SK-N-SH treated with all-trans-retinoic acid at 6 μM for 48 hours (cell line): ENCODE data around the gene GPC6.

Experiments
- ATAC-seq: fragments of 200-7000 bp; cut with Tn5 transposase; 3 replicates; pipeline ENCODE4 v1.9.1; 2020; ENCODE audit warnings: mild to moderate bottlenecking, moderate library complexity
- ARNTL ChIP-seq: fragments of 450-650 bp; formaldehyde crosslinking; IDR thresholded peaks from 2 replicates; pipeline ENCODE4 v1.5.0; 2020; ENCODE audit warnings: low read depth, mild to moderate bottlenecking, moderate library complexity, borderline replicate concordance
- BACH2 ChIP-seq: fragments of 250-450 bp; sonication (Bioruptor Pico); IDR thresholded peaks from 2 replicates; pipeline ENCODE4 v1.9.0; 2021; ENCODE audit warnings: mild to moderate bottlenecking, borderline replicate concordance
- ESRRG ChIP-seq: fragments of 250-450 bp; sonication (Bioruptor Pico); IDR thresholded peaks from 2 replicates; pipeline ENCODE4 v1.6.1; 2021; ENCODE audit warnings: mild to moderate bottlenecking
- GLIS3 ChIP-seq: fragments of 250-450 bp; sonication (Bioruptor Pico); IDR thresholded peaks from 2 replicates; pipeline ENCODE4 v1.5.0; 2020; ENCODE audit warnings: mild to moderate bottlenecking, moderate library complexity
- ISL1 ChIP-seq: fragments of 250-450 bp; sonication (Bioruptor Pico); IDR thresholded peaks from 2 replicates; pipeline ENCODE4 v2.1.2; 2022; ENCODE audit warnings: mild to moderate bottlenecking, moderate library complexity
- OSR1 ChIP-seq: fragments of 250-450 bp; sonication (Bioruptor Pico); IDR thresholded peaks from 2 replicates; pipeline ENCODE4 v1.8.0; 2022; ENCODE audit warnings: moderate library complexity, mild to moderate bottlenecking, inconsistent platforms
- RARB ChIP-seq: fragments of 250-450 bp; sonication (Bioruptor Pico); IDR thresholded peaks from 2 replicates; pipeline ENCODE4 v1.8.0; 2021; ENCODE audit warnings: mild to moderate bottlenecking, moderate library complexity
- SNAI2 ChIP-seq: fragments of 250-450 bp; sonication (Bioruptor Pico); IDR thresholded peaks from 2 replicates; pipeline ENCODE4 v1.5.0; 2020; ENCODE audit warnings: mild to moderate bottlenecking, moderate library complexity
- TCF4 ChIP-seq: fragments of 250-450 bp; sonication (Bioruptor Pico); IDR thresholded peaks from 2 replicates; pipeline ENCODE4 v1.8.0; 2021; ENCODE audit warnings: mild to moderate bottlenecking, moderate library complexity, borderline replicate concordance
- TOX ChIP-seq: fragments of 250-450 bp; sonication (Bioruptor Pico); IDR thresholded peaks from 2 replicates; pipeline ENCODE4 v1.8.0; 2021; ENCODE audit warnings: mild to moderate bottlenecking, moderate library complexity, borderline replicate concordance
- ZC3H10 ChIP-seq: fragments of 250-450 bp; sonication (Bioruptor Pico); IDR thresholded peaks from 2 replicates; pipeline ENCODE4 v1.5.1; 2021; ENCODE audit warnings: mild to moderate bottlenecking, moderate library complexity
- ZFP3 ChIP-seq: fragments of 250-450 bp; sonication (Bioruptor Pico); IDR thresholded peaks from 2 replicates; pipeline ENCODE4 v1.5.0; 2020; ENCODE audit warnings: mild to moderate bottlenecking, moderate library complexity
- ZFP30 ChIP-seq: fragments of 450-650 bp; formaldehyde crosslinking; IDR thresholded peaks from 2 replicates; pipeline ENCODE4 v1.5.0; 2022; ENCODE audit warnings: mild to moderate bottlenecking, moderate library complexity
- ZNF565 ChIP-seq: fragments of 450-650 bp; formaldehyde crosslinking; conservative IDR thresholded peaks from 2 replicates; pipeline ENCODE4 v1.5.0; 2020; ENCODE audit warnings: low read depth, mild to moderate bottlenecking, moderate library complexity
- ZNF70 ChIP-seq: fragments of 450-650 bp; formaldehyde crosslinking; IDR thresholded peaks from 2 replicates; pipeline ENCODE4 v1.5.0; 2020; ENCODE audit warnings: mild to moderate bottlenecking, moderate library complexity
- ZNF8 ChIP-seq: fragments of 450-650 bp; formaldehyde crosslinking; IDR thresholded peaks from 2 replicates; pipeline ENCODE4 v1.5.0; 2020; ENCODE audit warnings: mild to moderate bottlenecking, moderate library complexity
- TF ChIP-seq, protein P1 (sequence below): fragments of 250-450 bp; sonication (Bioruptor Pico); IDR thresholded peaks from 2 replicates; pipeline ENCODE4 v1.5.0; 2020; ENCODE audit warnings: mild to moderate bottlenecking, moderate library complexity
- TF ChIP-seq, protein P2 (sequence below): fragments of 250-450 bp; sonication (Bioruptor Pico); IDR thresholded peaks from 2 replicates; pipeline ENCODE4 v1.8.0; 2020; ENCODE audit warnings: mild to moderate bottlenecking, moderate library complexity, borderline replicate concordance
- TF ChIP-seq, protein P3 (sequence below): fragments of 250-450 bp; sonication (Bioruptor Pico); IDR thresholded peaks from 2 replicates; pipeline ENCODE4 v1.8.0; 2021; ENCODE audit warnings: low read depth, mild to moderate bottlenecking, moderate library complexity, borderline replicate concordance
- TF ChIP-seq, protein P4 (sequence below): fragments of 250-450 bp; sonication (Bioruptor Pico); IDR thresholded peaks from 2 replicates; pipeline ENCODE4 v1.5.1; 2021; ENCODE audit warnings: mild to moderate bottlenecking, moderate library complexity

GPC6 gene

DNA sequence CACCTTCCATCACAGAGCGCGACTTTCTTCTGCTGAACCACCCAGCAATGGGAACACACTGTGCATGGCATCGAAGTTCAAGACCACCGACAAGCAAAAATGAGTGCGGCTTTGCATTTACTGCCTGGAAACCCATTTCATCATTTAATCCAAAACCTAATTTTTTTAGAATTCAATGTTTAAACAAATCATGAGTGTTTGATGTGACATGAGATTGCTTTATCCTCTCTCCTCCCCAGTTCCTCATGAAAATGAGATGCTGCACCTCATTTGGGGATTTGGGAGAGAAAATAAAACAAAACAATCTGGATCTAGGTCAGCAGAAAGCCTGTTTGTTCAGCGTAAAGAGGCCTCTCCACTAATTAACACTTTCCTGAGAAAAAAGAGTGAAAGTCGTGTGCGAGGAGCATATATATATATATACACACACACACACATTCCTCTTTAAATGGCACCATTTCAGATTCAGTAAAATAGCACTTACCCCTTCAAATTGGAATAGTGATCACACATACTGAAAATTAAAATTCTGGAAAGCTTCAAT is 1126.6 kb downstream of the GPC6 start:
- ATAC-seq = no peak
- TF ChIP-seq SNAI2 (CRISPR knock-in tag) = no peak
- TF ChIP-seq, protein P1, sequence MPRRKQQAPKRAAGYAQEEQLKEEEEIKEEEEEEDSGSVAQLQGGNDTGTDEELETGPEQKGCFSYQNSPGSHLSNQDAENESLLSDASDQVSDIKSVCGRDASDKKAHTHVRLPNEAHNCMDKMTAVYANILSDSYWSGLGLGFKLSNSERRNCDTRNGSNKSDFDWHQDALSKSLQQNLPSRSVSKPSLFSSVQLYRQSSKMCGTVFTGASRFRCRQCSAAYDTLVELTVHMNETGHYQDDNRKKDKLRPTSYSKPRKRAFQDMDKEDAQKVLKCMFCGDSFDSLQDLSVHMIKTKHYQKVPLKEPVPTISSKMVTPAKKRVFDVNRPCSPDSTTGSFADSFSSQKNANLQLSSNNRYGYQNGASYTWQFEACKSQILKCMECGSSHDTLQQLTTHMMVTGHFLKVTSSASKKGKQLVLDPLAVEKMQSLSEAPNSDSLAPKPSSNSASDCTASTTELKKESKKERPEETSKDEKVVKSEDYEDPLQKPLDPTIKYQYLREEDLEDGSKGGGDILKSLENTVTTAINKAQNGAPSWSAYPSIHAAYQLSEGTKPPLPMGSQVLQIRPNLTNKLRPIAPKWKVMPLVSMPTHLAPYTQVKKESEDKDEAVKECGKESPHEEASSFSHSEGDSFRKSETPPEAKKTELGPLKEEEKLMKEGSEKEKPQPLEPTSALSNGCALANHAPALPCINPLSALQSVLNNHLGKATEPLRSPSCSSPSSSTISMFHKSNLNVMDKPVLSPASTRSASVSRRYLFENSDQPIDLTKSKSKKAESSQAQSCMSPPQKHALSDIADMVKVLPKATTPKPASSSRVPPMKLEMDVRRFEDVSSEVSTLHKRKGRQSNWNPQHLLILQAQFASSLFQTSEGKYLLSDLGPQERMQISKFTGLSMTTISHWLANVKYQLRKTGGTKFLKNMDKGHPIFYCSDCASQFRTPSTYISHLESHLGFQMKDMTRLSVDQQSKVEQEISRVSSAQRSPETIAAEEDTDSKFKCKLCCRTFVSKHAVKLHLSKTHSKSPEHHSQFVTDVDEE = no peak
- TF ChIP-seq, protein P2, sequence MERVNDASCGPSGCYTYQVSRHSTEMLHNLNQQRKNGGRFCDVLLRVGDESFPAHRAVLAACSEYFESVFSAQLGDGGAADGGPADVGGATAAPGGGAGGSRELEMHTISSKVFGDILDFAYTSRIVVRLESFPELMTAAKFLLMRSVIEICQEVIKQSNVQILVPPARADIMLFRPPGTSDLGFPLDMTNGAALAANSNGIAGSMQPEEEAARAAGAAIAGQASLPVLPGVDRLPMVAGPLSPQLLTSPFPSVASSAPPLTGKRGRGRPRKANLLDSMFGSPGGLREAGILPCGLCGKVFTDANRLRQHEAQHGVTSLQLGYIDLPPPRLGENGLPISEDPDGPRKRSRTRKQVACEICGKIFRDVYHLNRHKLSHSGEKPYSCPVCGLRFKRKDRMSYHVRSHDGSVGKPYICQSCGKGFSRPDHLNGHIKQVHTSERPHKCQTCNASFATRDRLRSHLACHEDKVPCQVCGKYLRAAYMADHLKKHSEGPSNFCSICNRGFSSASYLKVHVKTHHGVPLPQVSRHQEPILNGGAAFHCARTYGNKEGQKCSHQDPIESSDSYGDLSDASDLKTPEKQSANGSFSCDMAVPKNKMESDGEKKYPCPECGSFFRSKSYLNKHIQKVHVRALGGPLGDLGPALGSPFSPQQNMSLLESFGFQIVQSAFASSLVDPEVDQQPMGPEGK (CRISPR knock-in tag) = no peak
- TF ChIP-seq ESRRG (CRISPR knock-in tag) = no peak
- TF ChIP-seq ZFP3 (CRISPR knock-in tag) = no peak
- TF ChIP-seq, protein P3, sequence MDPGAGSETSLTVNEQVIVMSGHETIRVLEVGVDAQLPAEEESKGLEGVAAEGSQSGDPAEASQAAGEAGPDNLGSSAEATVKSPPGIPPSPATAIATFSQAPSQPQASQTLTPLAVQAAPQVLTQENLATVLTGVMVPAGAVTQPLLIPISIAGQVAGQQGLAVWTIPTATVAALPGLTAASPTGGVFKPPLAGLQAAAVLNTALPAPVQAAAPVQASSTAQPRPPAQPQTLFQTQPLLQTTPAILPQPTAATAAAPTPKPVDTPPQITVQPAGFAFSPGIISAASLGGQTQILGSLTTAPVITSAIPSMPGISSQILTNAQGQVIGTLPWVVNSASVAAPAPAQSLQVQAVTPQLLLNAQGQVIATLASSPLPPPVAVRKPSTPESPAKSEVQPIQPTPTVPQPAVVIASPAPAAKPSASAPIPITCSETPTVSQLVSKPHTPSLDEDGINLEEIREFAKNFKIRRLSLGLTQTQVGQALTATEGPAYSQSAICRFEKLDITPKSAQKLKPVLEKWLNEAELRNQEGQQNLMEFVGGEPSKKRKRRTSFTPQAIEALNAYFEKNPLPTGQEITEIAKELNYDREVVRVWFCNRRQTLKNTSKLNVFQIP (CRISPR knock-in tag) = no peak
- no peak for TF ChIP-seq TOX
- TF ChIP-seq, protein P4, sequence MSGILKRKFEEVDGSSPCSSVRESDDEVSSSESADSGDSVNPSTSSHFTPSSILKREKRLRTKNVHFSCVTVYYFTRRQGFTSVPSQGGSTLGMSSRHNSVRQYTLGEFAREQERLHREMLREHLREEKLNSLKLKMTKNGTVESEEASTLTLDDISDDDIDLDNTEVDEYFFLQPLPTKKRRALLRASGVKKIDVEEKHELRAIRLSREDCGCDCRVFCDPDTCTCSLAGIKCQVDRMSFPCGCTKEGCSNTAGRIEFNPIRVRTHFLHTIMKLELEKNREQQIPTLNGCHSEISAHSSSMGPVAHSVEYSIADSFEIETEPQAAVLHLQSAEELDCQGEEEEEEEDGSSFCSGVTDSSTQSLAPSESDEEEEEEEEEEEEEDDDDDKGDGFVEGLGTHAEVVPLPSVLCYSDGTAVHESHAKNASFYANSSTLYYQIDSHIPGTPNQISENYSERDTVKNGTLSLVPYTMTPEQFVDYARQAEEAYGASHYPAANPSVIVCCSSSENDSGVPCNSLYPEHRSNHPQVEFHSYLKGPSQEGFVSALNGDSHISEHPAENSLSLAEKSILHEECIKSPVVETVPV = no peak

DNA sequence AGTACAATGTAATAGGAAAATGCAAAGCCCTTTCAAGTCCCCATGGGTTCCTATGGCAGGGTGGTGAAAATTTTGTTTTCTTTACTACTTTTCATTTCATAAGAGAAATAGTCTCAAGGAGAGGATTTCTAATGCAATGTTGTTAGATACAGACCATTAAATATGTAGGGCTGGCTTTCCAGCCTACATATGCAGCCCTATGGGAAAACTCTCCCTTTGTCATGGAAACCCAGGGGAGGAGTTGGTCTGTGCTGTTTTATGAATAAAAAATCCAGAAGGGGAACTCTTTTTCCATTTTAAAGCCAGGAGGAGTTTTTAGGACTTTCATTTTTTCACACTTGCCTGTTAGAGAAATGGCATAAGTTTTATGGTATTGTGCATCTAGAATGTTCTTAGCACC is 1133.3 kb downstream of the GPC6 start:
- no peak for ATAC-seq
- TF ChIP-seq, protein P2 (CRISPR knock-in tag) = no peak
- TF ChIP-seq ZFP30 = no peak
- no peak for TF ChIP-seq ZC3H10 (CRISPR knock-in tag)
- no peak for TF ChIP-seq ESRRG (CRISPR knock-in tag)
- TF ChIP-seq TCF4 (CRISPR knock-in tag) = no peak
- TF ChIP-seq BACH2 (CRISPR knock-in tag) = no peak
- TF ChIP-seq ARNTL (CRISPR knock-in tag) = no peak
- TF ChIP-seq OSR1 = no peak
- TF ChIP-seq SNAI2 (CRISPR knock-in tag) = no peak
- TF ChIP-seq RARB (CRISPR knock-in tag) = no peak
- TF ChIP-seq, protein P3 (CRISPR knock-in tag) = no peak
- no peak for TF ChIP-seq ISL1 (CRISPR knock-in tag)
- TF ChIP-seq, protein P1 = no peak
- TF ChIP-seq, protein P4 = no peak
- no peak for TF ChIP-seq ZNF70
- no peak for TF ChIP-seq GLIS3 (CRISPR knock-in tag)
- no peak for TF ChIP-seq ZNF8 (CRISPR knock-in tag)
- TF ChIP-seq ZNF565 (CRISPR knock-in tag) = no peak
